NCI-H1930 (cell line): ENCODE data around the gene NRIP1.
"Not testable (repeated sequence)": the region's sequence is repeated elsewhere in the genome, so short reads cannot be mapped to it uniquely, and the experiment has no call there.

Source experiments
- DNase-seq, 2 experiments: peaks; one replicate each; lab custom pipeline; 2025; lab: John Stamatoyannopoulos, UW

NRIP1 gene

GRCh38 chr21:14972678-14973077, 92.1 kb downstream of the NRIP1 start:
- no peak for DNase-seq

DNA sequence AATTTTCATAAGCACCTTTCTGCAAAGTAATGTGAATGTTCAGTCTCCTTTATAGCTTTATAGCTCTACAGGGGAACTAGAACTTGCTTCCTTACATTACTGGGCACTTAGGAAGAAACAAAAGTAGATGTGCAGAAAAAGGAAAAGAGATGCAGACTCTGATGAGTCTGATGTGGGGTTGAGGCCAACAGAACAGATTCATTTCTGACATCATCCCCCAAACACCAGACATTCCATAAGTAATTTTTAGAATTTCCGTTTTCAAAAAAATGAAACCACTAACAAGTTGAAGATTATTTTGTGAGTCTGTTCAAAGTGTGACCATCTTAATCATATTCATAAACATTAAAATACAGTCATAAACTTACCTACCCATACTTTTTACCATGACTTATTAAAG, 96.0 kb downstream of the NRIP1 start:
- DNase-seq, result no peak

GRCh38 chr21:14968029-14968428, 96.8 kb downstream of the NRIP1 start:
- no peak for DNase-seq

DNA sequence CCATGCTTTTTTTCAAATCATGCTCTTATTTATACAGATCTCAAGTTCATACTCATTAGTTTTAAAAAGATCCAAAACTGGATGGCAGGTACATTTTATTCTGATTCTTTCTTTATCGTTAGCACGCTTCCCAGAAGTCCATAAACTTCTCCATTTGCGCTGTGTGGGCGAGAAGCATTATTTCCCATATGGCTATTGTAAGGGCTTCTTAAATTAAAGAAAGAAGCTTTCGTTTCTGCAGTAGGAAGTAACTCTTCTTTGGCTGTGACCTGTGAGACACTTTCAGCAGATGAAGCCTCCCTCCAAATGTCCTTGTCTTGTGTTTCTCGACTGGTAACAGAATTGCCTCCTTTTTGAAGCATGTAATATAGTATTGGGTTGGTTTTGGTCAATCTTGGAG, 100.2 kb downstream of the NRIP1 start:
- DNase-seq, result no peak

DNA sequence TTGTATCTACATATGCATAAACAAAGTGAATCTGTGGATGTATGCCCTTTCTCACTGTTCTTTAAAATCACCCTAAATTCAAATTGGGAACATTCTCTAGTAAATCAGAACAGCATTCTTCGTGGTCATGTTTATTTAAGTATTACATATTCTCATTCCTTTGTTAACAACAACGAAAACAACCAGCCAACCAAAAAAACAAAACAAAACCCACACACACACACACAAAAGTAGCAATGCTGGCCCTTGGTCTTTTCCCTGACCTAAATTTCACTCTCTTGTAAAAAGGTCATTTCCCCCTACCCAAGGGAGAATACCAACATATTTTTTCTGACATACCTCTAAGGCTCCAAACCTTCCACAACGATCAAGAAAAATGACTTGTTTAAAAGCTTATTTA, 102.6 kb downstream of the NRIP1 start:
- DNase-seq, result no peak

DNA sequence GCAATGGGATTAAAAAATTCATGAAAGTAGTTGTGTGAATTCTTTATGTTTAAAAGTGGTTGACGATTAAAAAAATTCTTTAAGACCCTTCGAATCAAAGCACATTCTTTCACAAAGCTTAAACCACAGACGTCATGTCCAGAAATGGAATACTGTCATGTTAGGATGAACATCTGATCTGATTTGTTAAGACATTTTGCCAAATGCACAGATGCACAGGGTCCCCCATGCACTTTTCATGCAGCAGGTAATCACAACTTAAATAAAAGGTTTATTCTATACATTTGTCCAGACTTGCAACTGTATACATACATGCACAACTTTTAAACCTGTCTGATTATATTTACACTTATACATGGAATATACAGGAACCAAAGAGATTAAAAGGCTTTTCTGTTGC, 103.3 kb downstream of the NRIP1 start:
- DNase-seq, result no peak

GRCh38 chr21:14959343-14959742, 105.5 kb downstream of the NRIP1 start:
- DNase-seq, result no peak

GRCh38 chr21:14957836-14958235, 107.0 kb downstream of the NRIP1 start:
- no peak for DNase-seq

DNA sequence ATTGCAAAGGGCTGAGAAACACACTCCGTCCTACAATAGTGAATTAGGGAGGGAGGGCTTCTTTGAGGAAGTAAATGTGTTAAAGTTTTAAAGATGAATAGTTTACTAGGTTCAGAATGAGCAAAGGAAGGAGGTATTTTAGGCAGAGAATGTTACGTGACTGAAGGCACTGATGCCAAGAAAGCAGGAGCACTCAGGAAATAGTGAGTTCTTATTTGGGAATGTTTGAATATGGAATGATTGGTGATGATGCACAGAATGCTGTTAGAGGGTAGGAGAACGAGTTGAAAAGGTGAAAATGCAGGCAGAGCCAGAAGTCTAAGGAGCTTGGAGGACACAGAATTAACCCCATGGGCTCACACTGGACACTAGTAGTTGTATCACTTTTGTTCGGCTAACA, 108.0 kb downstream of the NRIP1 start:
- DNase-seq, result no peak

- no peak for DNase-seq
Observed at GRCh38 chr21:14955936-14956520, 108.8 kb downstream of the NRIP1 start.

DNA sequence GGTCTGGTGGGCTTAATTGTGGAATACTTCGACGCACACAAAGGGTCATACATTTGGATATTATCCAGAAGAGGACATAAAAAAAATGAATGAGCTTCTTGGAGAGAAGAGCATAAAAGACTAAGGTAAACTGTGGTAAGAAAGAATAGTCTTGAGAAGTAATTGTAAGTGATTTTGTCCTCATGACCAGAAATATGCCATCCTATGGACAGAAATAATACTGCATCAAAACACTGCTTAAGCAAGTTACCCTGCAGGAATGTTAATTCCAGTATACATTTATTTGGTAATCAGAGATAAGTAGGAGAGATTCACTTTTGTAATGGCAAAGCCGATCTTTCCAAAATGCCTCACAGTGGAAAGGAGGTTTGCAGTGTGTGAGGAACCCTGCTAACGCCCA, 111.9 kb downstream of the NRIP1 start:
- no peak for DNase-seq

DNA sequence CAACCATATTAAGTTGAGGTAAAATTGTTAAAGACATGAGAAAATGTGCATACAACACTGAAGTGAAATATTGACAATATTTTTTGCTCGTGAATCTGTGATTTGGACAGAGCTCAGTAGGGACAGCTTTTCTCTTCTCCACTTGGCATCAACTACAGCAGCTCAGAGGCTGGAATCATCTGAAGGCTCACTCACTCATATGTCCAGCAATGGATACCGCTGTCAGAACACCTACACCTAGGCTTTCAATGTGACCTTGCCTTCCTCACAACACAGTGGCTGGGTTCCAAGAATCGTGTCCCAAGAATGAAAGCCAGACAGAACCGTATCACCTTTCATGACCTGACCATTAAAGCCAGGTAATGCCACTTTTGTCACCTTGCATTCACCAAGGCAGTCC, 115.2 kb downstream of the NRIP1 start:
- no peak for DNase-seq

GRCh38 chr21:14947613-14948160, 117.1 kb downstream of the NRIP1 start:
- no peak for DNase-seq

- DNase-seq, result peak in 1 of 2 experiments; percentile 44
Observed at GRCh38 chr21:14945176-14945575, 119.6 kb downstream of the NRIP1 start.

DNA sequence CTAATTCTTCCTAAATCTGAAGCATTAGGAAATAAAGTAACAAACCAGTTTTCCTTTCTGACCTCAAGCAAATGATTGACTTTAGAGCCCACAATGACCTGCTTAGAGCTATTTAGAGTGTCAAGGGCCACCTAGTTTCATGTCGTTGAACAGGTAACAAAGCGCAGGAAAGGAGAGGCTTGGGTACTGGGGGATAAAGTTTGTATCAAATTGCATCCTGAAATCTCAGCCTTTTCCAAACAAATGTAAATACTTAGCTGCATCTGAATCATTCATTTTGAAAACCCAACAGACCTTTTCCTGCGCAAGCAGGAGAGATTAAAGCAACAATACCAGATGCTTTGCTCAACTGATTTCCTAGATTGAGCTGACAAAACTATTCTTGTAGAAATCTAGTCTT, 121.2 kb downstream of the NRIP1 start:
- no peak for DNase-seq

- DNase-seq, result peak; percentile 75 to 78
Observed at GRCh38 chr21:14942801-14943490, 121.9 kb downstream of the NRIP1 start.

DNA sequence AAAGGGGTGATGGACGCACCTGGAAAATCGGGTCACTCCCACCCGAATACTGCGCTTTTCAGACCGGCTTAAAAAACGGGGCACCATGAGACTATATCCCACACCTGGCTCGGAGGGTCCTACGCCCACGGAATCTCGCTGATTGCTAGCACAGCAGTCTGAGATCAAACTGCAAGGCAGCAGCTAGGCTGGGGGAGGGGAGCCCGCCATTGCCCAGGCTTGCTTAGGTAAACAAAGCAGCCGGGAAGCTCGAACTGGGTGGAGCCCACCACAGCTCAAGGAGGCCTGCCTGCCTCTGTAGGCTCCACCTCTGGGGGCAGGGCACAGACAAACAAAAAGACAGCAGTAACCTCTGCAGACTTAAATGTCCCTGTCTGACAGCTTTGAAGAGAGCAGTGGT, 137.5 kb downstream of the NRIP1 start:
- DNase-seq, result not testable (repeated sequence)

DNA sequence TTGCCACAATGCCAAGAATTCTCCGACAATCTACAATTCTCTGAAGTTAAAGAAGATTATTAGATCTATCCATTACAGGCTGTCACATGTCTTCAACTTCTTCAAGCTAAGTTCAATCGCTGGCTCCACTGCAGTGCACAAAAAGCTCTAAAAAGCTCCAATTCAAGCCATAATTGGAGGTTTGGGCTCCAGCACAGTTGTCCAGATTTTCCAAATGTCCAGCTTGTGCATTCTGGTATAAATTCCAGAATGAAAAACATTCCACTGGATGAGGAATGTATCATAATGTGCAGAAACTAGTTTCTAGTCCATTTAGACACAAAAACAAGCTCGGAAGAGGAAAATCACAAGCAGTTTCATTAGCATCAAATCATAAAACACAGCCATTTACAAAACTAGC, 138.6 kb downstream of the NRIP1 start:
- no peak for DNase-seq

DNA sequence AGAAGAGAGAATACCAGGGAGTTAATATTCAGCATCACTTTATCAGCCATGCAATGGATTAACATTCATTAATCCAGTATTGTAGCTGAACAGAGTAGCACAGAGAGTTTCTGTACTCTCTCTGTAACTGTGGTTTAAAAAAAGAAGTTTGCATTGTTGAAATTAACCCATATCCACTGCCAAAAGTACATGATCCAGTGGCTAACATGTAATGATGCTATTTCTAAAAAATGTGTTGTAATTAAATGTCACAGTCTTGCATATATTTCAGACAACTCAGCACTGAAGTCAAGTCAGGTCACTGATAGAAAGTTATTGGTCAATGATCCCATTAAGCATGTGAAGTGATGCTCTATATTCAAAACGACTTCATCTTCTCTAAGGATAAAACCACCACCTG, 141.3 kb downstream of the NRIP1 start:
- no peak for DNase-seq

DNA sequence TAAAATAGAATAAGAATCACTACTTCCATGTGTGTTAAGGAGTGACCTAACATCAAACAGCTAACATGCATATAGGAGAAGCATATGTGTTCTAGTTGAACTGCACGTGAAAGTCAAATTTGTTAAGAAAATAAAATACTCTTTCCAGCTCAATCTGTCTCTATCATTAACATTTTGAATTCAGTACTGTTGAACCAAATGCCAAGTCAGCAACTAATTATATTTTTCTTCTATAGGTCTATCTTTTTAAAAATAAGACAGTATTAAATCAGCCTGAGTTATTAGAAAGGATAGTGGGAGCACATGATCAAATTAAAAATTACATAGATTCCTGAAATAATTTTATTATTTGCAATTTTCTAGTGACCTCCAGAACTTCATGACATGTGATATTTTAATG, 141.8 kb downstream of the NRIP1 start:
- no peak for DNase-seq

DNA sequence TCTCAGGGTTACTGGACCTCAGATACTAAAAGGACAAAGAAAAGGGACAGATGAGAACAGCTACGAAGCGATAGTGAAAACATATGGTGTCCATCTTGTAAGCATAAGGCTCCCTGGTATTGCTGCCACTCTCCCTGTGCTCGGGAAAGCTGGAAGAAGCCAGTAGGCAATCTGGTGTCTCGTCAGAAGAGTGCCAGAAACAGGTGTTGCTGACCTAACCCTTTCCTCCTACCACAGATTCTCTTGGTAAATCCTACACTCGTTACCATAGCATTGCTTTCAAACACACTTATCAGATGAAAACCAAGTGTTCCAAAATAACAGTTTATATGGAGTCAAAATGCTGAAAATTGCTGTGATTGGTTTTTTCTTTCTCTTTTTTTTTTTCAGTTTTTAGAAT, 146.3 kb downstream of the NRIP1 start:
- DNase-seq, result no peak

- no peak for DNase-seq
Observed at GRCh38 chr21:14917762-14918161, 147.0 kb downstream of the NRIP1 start.

GRCh38 chr21:14916676-14917141, 148.1 kb downstream of the NRIP1 start:
- no peak for DNase-seq

- no peak for DNase-seq
Observed at GRCh38 chr21:14913638-14914037, 151.2 kb downstream of the NRIP1 start.
